ENCODE results near the gene B3GNT3.
A peak's percentile ranks its signal among the peaks of the same experiment; 100 is the strongest.

B3GNT3 gene

DNA sequence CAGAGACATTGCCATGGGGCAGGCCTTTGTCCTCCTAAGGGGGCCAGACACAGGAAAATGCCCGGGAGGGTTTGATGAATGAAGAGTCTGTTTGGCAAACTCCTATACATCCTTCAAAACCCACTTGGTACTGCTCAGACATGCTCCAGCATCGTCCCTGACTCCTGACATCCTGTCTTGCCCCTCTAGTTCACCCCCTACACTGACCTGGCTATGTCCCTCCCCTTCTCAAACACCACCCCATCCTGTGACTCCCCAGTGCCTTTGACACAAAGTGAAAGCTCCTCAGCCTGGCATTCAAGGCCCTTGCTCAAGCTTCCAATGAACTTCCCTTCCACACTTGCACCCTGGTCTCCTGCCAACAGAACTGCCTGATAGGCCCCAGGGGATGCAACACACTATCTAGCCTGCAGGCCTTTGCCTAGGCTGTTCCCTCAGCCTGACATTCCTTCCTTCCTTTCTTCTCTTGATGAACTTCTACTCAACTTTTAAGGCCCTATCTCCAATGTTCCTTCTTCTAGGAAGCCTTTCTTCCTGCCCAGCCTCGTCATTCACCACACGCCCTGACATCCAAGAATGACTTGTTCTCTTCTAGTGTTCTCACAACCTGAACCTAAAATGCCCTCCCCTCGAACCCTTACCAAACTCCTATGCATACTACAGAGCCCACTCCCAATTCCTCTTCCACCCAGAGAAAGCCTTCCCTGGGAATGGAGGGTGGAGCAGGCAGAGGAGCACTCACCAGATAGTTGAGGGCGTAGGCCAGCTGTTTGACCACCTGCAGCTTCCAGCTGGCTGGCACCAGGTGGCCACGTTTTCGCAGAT is 40.5 kb downstream of the B3GNT3 start:
- DNase-seq (ENCODE audit: low read depth, low spot score): no peak
- Histone ChIP-seq H3K27ac (ENCODE audit: low read length) (no peak overlapping the region), H3K4me3 (ENCODE audit: low read length) (no peak overlapping the region), H3K9me3 (ENCODE audit: control insufficient read depth, insufficient read depth, low read length) (no peaks in the 10 kb centered on the region), H3K4me1 (ENCODE audit: control insufficient read depth, insufficient read depth, low read length) (0 out of 2 replicates have a peak, but pooled peaks cover 1% of the 10 kb centered on the region), H3K27me3 (ENCODE audit: control insufficient read depth, insufficient read depth, low read length) (no peaks in the 10 kb centered on the region), H3K36me3 (ENCODE audit: control insufficient read depth, insufficient read depth, low read length) (no peaks in the 10 kb centered on the region)
- WGBS (ENCODE audit: insufficient coverage, insufficient read length): no CpG with 5 or more reads among the region's 8 CpGs

DNA sequence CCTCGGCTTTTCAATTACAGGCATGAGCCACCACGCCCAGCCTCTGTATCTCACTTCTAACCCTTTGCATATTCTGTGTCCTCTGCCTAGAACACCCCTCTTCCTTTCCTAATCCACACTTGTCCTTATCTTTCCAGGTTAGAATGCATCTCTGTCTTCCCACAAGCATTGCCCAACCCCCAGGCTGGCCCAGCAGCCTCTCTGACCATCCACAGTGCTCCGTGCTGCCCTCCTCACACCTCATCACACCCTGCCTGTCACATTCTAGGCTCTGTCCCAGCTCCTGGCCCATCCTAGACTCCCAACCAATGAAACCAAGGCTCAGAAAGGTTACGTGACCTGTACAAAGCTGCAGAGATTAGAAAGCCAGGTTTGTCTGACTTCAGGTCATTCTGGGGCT is 41.6 kb downstream of the B3GNT3 start:
- no CpG with 5 or more reads among the region's 4 CpGs for WGBS (ENCODE audit: insufficient coverage, insufficient read length)
- Histone ChIP-seq H3K27ac (ENCODE audit: low read length) (no peak overlapping the region), H3K4me1 (ENCODE audit: control insufficient read depth, insufficient read depth, low read length) (peaks cover 2% of the 10 kb centered on the region; the same call in 1 of the 2 replicates), H3K27me3 (ENCODE audit: control insufficient read depth, insufficient read depth, low read length) (no peaks in the 10 kb centered on the region), H3K4me3 (ENCODE audit: low read length) (no peak overlapping the region), H3K9me3 (ENCODE audit: control insufficient read depth, insufficient read depth, low read length) (no peaks in the 10 kb centered on the region), H3K36me3 (ENCODE audit: control insufficient read depth, insufficient read depth, low read length) (no peaks in the 10 kb centered on the region)
- DNase-seq (ENCODE audit: low read depth, low spot score): no peak

DNA sequence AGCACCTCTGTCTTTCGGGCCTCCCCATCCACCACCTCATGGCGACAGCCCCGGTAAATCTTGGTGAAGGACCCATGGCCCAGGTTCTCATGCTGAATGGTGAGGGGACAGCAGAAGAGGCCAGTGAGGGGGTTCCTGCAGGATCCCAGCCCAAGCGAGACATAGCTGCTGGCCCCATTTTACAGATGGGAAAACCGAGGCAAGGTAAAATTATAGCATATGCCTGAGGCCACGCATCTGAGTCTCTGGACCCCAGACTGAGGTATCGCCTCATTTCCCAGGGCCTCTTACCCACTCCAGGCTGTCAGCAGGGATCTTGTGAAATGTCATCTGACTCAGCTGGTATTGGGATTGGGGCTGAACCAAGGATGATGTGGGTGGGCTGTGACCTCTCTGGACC is 43.0 kb downstream of the B3GNT3 start:
- no peaks in the 10 kb centered on the region for H3K9me3 ChIP-seq (ENCODE audit: control insufficient read depth, insufficient read depth, low read length)
- no peaks in the 10 kb centered on the region for H3K36me3 ChIP-seq (ENCODE audit: control insufficient read depth, insufficient read depth, low read length)
- no peaks in the 10 kb centered on the region for H3K27me3 ChIP-seq (ENCODE audit: control insufficient read depth, insufficient read depth, low read length)
- no peak overlapping the region for H3K27ac ChIP-seq (ENCODE audit: low read length)
- H3K4me3 ChIP-seq (ENCODE audit: low read length): no peak overlapping the region
- DNase-seq (ENCODE audit: low read depth, low spot score): no peak
- no CpG with 5 or more reads among the region's 7 CpGs for WGBS (ENCODE audit: insufficient coverage, insufficient read length)
- H3K4me1 ChIP-seq (ENCODE audit: control insufficient read depth, insufficient read depth, low read length): peaks cover 2% of the 10 kb centered on the region; the same call in 1 of the 2 replicates

DNA sequence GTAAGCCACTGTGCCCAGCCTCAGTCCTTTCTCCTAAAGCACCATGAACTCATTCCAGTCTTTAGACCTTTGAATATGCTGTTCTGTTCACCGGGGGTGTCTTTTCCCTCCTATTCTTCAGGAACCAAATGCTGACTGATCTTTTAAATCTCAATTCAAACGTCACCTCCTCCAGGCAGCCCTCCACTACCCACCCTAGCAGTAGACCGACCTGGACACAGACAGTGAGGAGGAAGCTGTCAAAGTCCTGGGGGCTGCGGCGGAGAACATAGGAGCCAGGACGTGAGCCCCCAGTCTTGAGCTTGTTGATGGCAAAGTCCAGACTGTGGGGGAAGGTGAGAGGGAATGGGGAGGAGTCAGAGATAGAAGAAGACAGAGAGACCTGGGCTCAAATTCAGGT is 45.1 kb downstream of the B3GNT3 start:
- H3K4me3 ChIP-seq (ENCODE audit: low read length): no peak overlapping the region
- no CpG with 5 or more reads among the region's 6 CpGs for WGBS (ENCODE audit: insufficient coverage, insufficient read length)
- no peaks in the 10 kb centered on the region for H3K27me3 ChIP-seq (ENCODE audit: control insufficient read depth, insufficient read depth, low read length)
- no peak for DNase-seq (ENCODE audit: low read depth, low spot score)
- H3K36me3 ChIP-seq (ENCODE audit: control insufficient read depth, insufficient read depth, low read length): no peaks in the 10 kb centered on the region
- H3K9me3 ChIP-seq (ENCODE audit: control insufficient read depth, insufficient read depth, low read length): no peaks in the 10 kb centered on the region
- peaks cover 2% of the 10 kb centered on the region; the same call in 1 of the 2 replicates for H3K4me1 ChIP-seq (ENCODE audit: control insufficient read depth, insufficient read depth, low read length)
- H3K27ac ChIP-seq (ENCODE audit: low read length): no peak overlapping the region

DNA sequence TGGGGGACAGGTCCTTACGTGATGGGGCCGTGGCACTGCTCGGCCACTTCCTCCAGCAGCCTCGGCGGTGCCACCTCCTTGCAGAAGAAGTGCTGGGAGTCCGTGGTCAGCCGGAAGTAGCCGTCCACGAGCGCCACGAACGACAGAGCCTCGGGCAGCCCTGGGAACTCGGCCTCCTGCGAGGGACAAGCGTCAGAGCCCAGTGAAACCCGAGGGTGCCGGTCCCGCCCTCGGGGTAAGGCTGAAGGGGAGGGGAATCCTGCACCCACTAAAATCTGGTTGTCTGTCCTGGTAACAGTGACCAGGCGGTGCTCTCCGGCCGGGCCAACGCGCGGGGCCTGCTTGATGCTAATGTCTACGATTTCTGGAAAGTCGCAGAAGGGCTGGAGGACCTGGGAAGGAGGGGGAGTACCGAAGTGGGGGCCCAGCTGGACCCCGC is 46.5 kb downstream of the B3GNT3 start:
- Histone ChIP-seq H3K36me3 (ENCODE audit: control insufficient read depth, insufficient read depth, low read length) (no peaks in the 10 kb centered on the region), H3K27me3 (ENCODE audit: control insufficient read depth, insufficient read depth, low read length) (no peaks in the 10 kb centered on the region), H3K27ac (ENCODE audit: low read length) (no peak overlapping the region), H3K9me3 (ENCODE audit: control insufficient read depth, insufficient read depth, low read length) (no peaks in the 10 kb centered on the region), H3K4me3 (ENCODE audit: low read length) (peak overlapping the region; percentile 42; the same call in 1 of the 2 replicates), H3K4me1 (ENCODE audit: control insufficient read depth, insufficient read depth, low read length) (peaks cover 2% of the 10 kb centered on the region; the same call in 1 of the 2 replicates)
- no peak for DNase-seq (ENCODE audit: low read depth, low spot score)
- WGBS (ENCODE audit: insufficient coverage, insufficient read length): no CpG with 5 or more reads among the region's 30 CpGs

DNA sequence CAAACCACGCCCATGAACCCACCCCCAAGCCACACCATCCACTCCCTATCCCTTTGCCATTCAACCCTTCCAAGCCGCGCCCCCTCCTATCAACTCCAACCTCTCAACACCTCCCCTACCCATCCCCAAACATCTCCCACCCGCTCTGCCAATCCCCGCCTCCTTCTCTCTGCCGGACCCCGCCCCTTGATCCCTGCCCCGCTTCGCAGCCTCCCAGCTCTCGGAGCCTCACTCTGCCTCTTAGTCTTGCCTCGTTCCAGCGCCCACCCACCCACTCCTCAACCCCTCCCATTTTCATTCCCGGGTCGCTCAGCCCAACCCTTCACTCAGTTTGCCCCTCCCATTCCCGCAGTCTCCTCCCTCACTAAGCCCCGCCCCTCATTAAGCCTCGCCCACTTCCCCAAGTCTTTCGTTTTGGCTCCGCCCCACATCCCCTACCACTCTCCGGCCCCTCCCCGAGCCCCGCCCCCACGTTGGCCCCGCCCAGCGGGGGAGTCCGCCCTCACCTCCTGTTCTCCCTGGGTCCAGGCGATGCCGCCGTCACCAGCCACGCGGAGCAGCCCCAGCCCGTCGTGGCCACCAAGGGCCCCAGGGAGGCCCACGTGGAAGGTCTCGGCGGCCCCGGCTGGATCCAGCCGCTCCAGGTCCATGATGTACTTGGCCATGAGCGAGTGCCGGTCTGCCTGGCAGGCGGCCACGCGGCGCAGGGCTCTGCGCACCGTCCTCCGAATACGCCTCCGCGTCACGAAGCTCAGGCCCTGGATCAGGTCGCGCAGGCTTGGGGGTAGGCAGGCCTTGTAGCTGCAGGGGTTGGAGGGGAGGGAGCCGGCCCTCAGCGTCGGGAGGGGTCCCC is 47.1 kb downstream of the B3GNT3 start:
- peak overlapping the region; percentile 42; the same call in 1 of the 2 replicates for H3K4me3 ChIP-seq (ENCODE audit: low read length)
- no peak overlapping the region for H3K27ac ChIP-seq (ENCODE audit: low read length)

DNA sequence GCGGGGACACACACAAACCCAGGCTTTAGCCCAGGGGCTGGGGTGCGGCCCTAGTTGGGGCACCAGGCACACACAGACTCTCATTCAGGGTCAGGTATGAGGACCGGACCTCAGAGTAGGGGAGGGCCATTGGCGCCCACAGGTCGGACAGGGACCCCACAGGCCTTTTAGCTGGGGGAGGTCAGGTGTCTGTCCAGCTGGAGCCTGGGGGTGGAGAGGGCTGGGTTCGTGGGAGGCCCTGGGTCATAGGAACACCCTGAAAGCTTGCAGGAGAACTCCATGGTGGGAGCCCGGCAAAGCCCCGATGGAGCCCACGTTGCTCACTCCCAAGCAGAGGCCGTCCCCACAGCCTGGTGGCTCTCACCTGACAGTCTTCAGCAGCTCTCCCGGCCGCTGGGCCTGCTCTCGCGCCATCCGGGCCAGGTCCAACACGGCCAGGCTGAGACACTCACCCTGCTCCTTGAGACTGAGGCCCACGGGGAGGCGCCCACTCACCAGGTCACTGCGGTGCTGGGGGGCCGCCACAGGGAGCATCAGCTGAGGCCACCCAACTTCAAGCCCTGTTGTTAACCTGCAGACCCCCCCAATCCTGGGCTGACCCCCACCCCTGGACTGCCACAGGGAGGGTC is 47.8 kb downstream of the B3GNT3 start:
- H3K9me3 ChIP-seq (ENCODE audit: control insufficient read depth, insufficient read depth, low read length): no peaks in the 10 kb centered on the region
- H3K27me3 ChIP-seq (ENCODE audit: control insufficient read depth, insufficient read depth, low read length): no peaks in the 10 kb centered on the region
- H3K27ac ChIP-seq (ENCODE audit: low read length): no peak overlapping the region
- H3K4me3 ChIP-seq (ENCODE audit: low read length): peak overlapping the region; percentile 26; the same call in 1 of the 2 replicates
- WGBS (ENCODE audit: insufficient coverage, insufficient read length): no CpG with 5 or more reads among the region's 20 CpGs
- peaks cover 2% of the 10 kb centered on the region; the same call in 1 of the 2 replicates for H3K4me1 ChIP-seq (ENCODE audit: control insufficient read depth, insufficient read depth, low read length)
- no peaks in the 10 kb centered on the region for H3K36me3 ChIP-seq (ENCODE audit: control insufficient read depth, insufficient read depth, low read length)
- no peak for DNase-seq (ENCODE audit: low read depth, low spot score)

More for the DNA sequence above, 47.1 kb downstream of the B3GNT3 start:
- DNase-seq (ENCODE audit: low read depth, low spot score): no peak
- WGBS (ENCODE audit: insufficient coverage, insufficient read length): no CpG with 5 or more reads among the region's 56 CpGs
- Histone ChIP-seq H3K27me3 (ENCODE audit: control insufficient read depth, insufficient read depth, low read length) (no peaks in the 10 kb centered on the region), H3K4me1 (ENCODE audit: control insufficient read depth, insufficient read depth, low read length) (peaks cover 2% of the 10 kb centered on the region; the same call in 1 of the 2 replicates), H3K9me3 (ENCODE audit: control insufficient read depth, insufficient read depth, low read length) (no peaks in the 10 kb centered on the region), H3K36me3 (ENCODE audit: control insufficient read depth, insufficient read depth, low read length) (no peaks in the 10 kb centered on the region)

DNA sequence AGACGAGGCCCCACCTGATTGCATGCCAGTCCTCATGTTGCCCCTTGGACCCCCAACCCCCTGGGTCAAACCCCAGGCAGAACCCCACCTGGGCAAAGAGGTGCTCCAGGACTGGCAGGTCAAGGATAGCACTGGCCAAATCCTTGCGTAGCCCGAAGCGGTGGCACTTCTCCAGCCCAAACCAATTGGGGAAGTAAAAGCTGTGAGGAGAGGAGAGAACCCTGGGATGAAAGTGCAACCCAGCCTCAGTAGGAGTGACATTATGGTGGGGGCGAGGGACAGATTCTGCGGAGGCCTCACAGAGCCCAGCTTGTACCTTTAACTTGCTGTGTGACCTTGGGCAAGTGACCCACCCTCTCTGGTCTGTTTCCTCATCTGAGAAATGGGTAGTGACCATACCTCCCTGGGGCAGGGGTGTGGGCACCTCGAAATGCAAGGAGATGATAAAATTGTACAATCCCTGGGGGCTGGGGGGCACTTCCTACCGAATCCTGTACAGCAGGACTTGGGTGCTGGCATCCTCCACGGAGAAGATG is 48.4 kb downstream of the B3GNT3 start:
- no CpG with 5 or more reads among the region's 9 CpGs for WGBS (ENCODE audit: insufficient coverage, insufficient read length)
- H3K9me3 ChIP-seq (ENCODE audit: control insufficient read depth, insufficient read depth, low read length): no peaks in the 10 kb centered on the region
- H3K27me3 ChIP-seq (ENCODE audit: control insufficient read depth, insufficient read depth, low read length): no peaks in the 10 kb centered on the region
- no peak overlapping the region for H3K4me3 ChIP-seq (ENCODE audit: low read length)
- H3K4me1 ChIP-seq (ENCODE audit: control insufficient read depth, insufficient read depth, low read length): peaks cover 2% of the 10 kb centered on the region; the same call in 1 of the 2 replicates
- H3K36me3 ChIP-seq (ENCODE audit: control insufficient read depth, insufficient read depth, low read length): no peaks in the 10 kb centered on the region
- no peak for DNase-seq (ENCODE audit: low read depth, low spot score)
- no peak overlapping the region for H3K27ac ChIP-seq (ENCODE audit: low read length)

DNA sequence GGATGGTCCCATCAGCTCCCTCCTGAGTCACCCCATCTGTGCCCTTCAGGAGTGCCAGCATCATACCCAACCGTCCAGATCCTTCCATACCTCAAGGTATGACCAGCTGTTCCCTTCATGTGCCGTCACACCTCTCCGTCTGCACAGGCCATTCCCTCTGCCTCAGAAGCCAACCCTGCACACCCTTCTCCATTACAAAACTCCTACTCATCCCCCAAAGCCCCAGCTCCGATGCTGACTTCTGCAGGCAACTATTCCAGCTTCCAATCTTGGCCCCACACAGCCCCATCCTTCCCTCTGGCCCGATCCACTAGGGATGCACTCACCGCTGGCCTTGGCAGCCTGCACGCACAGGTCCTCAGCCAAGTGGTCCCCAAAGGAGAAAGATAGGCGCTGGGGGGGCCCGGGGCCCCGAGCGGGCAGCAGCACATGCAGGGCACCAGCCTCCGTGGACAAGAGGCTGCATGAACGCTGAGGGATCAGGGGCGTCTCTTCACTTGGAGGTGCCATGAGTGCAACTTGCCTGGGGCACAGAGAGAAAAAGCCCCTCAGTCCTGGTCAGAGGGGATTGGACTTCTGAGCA is 49.1 kb downstream of the B3GNT3 start:
- no CpG with 5 or more reads among the region's 14 CpGs for WGBS (ENCODE audit: insufficient coverage, insufficient read length)
- peaks cover 2% of the 10 kb centered on the region; the same call in 1 of the 2 replicates for H3K4me1 ChIP-seq (ENCODE audit: control insufficient read depth, insufficient read depth, low read length)
- H3K9me3 ChIP-seq (ENCODE audit: control insufficient read depth, insufficient read depth, low read length): no peaks in the 10 kb centered on the region
- H3K27me3 ChIP-seq (ENCODE audit: control insufficient read depth, insufficient read depth, low read length): no peaks in the 10 kb centered on the region
- no peak overlapping the region for H3K4me3 ChIP-seq (ENCODE audit: low read length)
- DNase-seq (ENCODE audit: low read depth, low spot score): no peak
- no peak overlapping the region for H3K27ac ChIP-seq (ENCODE audit: low read length)
- H3K36me3 ChIP-seq (ENCODE audit: control insufficient read depth, insufficient read depth, low read length): no peaks in the 10 kb centered on the region

Data from iPS DF 6.9 (cell line).